GM18858 (cell line): ENCODE measurements around the gene OVOL1.
"Not testable (repeated sequence)": the region's sequence is repeated elsewhere in the genome, so short reads cannot be mapped to it uniquely, and the experiment has no call there.

Experiments used
- ATAC-seq: cut with Tn5 transposase; IDR thresholded peaks from one replicate; pipeline ENCODE4 v1.9.1; 2021; ENCODE audit not compliant: unreplicated experiment

The OVOL1 gene

GRCh38 chr11:65814131-65814985 is 27.5 kb downstream of the OVOL1 start:
- ATAC-seq: no peak

- ATAC-seq: no peak
These were observed 28.2 kb downstream of the OVOL1 start for GRCh38 chr11:65814986-65815565.

- ATAC-seq: no peak
These were observed 29.8 kb downstream of the OVOL1 start for GRCh38 chr11:65816696-65817095.

- no peak for ATAC-seq
These were observed 30.5 kb downstream of the OVOL1 start for GRCh38 chr11:65817312-65817834.

GRCh38 chr11:65817835-65818680 is 31.2 kb downstream of the OVOL1 start:
- ATAC-seq: no peak

- ATAC-seq: no peak
These were observed 34.2 kb downstream of the OVOL1 start for GRCh38 chr11:65821107-65821506.

GRCh38 chr11:65822776-65823528 is 36.1 kb downstream of the OVOL1 start:
- ATAC-seq: no peak

- ATAC-seq: no peak
These were observed 40.3 kb downstream of the OVOL1 start for GRCh38 chr11:65826984-65827735.

GRCh38 chr11:65829459-65829858 is 42.6 kb downstream of the OVOL1 start:
- no peak for ATAC-seq

GRCh38 chr11:65832231-65832630 is 45.4 kb downstream of the OVOL1 start:
- not testable (repeated sequence) for ATAC-seq

GRCh38 chr11:65833297-65834030 is 46.6 kb downstream of the OVOL1 start, which contains the start of gene SNX32:
Gene SNX32 (plus strand): TSS chr11:65833963. CDS start chr11:65834066, 103 bp downstream.
- ATAC-seq: no peak

GRCh38 chr11:65834202-65834601 is 47.3 kb downstream of the OVOL1 start:
- no peak for ATAC-seq

- no peak for ATAC-seq
These were observed 55.3 kb downstream of the OVOL1 start for GRCh38 chr11:65842144-65842543.

GRCh38 chr11:65843811-65844210 is 56.9 kb downstream of the OVOL1 start:
- no peak for ATAC-seq

GRCh38 chr11:65844231-65844872 is 57.5 kb downstream of the OVOL1 start:
- ATAC-seq: no peak
